Hematopoietic multipotent progenitor cell treated with erythropoietin and hydrocortisone succinate and interleukin-3 and kit ligand, for 15 days (in vitro differentiated cells): ENCODE results near the gene CAMTA1.

Experiments used
- DNase-seq: peaks from one replicate; pipeline ENCODE4 v3.0.0-alpha.2; 2015; ENCODE audit warnings: low spot score

CAMTA1 gene

DNA sequence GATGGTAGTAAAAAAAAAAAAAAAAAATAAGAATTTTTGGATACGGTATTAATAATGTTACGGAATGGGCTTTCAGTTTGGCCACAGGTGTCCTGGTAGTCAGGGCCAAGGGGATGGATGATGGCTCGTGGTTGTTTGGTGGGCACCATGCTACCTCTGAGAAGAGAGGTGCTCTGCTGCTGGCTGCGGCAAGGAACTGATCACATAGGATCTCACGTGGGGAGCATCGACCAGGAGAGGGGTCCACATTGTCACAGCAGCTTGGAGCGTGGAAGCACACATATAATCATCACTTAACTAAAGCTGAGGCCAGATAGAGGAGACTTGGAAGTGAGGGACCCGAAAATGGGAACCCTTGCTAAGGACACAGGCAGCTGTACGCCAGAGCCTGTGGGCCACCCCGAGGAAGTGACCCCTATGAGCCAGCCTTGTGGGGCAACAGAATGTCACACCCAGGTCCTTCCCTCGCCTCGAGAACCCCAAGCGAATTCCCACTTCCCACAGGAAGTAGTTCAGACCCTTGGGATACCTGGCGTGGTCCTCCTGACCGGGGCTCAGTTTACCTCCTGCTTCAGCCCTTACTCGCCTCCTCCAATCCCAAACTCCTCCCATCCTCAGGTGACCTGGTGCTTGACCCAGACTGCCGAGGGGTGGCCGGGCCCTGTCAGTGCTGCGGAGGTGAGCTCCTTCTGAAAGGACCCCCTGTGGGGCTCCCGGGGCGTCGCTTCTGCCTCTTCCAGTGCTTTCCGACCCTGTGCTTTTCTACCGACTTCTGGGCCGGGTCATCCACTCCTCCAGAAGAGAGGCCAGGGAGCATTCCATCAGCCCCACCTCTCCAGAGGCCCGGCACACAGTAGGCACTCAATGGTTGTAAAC, 222.0 kb downstream of the CAMTA1 start:
- no peak for DNase-seq

DNA sequence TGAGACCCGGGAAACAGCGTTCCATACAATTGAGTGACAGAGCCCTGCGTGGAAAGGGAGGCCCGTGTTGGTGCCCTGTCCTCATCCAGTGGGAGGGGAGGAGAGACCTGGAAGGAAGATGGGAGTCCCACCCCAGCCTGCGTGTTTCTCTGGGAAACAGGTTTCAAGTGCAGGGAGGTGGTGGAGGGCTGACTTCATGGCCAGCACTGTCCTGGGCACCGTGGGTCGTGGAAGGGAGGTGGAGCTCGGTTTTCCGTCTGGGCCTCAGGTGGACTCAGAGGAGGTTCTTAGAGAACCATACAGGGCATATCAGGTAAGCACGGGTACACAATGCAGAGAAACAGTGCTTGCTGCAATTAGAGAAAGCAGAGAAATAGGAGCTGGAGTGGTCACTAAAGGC, 222.6 kb downstream of the CAMTA1 start:
- DNase-seq: no peak

DNA sequence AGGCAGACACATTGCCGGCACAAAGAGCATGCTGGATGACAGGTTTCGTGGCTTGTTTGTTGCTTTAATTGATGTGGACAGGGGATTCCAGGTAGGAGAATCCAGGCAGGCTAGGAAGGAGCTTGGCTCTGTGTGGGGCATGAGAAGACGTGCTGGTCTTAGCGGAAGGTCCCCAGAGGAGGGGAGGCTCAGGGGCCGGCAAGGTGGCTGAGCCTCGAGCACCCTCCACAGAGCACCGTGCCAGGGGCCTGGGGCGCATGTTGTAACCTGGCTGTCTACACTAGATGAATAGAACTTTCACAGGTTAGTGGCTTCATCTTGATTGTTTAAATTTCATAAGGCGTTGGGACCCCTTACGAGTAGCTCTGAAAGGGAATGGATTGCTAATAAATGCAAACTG, 223.1 kb downstream of the CAMTA1 start:
- DNase-seq: no peak

DNA sequence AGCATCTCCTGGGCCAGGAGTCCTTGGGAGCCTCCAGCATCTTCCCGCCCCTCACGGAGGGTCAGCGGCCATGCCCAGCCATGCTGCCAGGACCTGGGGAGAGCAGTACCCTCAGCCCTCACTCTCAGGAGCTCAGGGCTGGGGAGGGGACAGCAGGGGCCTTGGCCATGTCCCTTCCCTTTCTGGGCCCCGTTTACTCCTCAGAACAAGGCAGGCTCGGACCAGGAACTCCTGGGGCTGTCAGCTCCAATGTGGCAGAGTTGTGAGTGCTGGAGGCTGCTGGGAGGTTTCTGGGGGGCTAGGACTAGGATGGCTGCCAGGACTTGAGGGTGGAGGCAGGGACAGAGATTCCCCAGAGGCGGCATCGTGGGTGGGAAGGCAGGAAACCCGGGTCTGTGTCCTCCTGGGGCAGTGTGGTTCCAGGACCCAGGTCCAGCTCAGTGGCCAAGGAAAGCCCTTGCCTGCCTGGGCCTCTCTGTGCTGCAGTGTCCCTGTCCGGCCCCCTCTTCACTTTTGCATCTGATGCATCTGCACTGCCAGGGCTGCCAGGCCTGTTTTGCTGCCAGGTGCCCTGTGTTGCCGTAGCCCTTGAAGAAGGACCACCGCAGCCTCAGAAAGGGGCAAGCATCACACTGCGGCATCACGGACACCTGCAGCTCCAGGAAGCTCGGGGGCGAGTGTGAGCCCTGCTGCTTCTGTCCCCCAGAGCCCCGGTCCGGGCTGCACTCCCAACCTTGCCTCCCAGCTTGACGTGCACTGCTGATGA, 223.9 kb downstream of the CAMTA1 start:
- DNase-seq: no peak

DNA sequence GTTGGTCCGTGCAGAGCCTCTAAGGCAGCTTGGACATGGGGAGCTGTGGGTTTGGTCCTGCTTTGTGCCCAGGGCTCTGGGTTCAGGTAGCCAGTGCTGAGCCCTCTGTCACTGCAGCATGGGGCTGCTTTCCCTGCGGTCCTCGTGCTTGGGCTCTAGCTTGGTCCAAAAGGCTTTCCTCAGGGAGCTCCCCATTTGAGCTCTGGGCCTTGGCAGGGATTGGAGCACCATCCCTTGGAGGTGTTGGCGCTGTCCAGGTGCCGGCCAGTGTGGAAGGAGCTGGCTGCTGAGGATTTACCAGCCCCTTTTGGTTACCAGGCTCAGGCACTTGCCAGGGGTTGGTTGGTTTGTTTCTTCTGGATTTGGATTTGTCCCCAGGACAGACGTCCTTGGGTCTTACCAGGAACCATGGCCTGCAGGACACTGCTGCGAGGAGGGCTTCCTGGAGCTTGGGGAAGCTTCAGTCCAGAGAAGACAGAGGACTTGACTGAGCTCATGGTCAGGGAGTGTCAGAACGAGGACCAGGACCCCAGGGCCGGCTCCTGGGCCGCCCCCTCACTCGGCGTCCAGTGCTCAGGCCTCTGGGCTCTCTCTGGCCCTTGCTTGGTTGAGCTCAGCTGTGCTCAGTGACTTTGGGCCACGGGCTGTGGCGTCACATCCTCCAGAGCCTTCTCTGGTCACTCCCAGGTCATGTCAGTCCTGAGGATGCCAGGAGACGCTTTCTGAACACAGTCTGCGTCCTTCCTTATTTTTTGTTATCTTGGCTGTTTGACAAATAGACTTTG, 224.7 kb downstream of the CAMTA1 start:
- DNase-seq: no peak

DNA sequence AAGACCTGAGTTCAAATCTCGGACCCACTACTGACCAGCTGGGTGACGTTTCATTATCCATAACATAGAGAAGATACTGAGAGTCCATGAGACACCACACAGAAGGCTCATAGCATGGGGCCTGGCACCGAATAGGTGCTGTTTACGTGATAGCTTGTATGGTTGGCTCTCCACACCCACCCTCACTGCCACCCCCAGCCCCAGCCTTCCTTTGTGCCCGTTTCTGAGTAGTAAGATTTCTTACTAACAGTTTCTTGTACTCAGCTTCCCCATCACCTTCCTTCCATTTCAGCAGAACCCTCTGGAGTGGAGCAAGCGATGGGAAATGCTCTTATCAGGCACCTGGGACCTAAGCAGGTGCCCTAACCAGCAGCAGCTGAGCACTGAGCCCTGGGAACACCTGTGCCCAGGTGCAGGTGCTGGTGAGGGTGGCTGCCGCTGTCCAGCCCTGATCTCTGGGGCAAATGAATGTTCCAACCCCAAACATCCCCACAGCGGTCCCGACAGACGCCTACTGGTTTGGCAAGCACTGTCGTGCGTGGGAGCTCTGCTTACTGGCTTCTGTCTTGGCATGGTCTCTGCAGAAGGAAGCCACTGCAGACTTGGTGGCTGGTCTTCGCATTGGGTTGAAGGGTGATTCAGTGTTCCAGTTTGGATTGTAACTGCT, 225.4 kb downstream of the CAMTA1 start:
- no peak for DNase-seq

DNA sequence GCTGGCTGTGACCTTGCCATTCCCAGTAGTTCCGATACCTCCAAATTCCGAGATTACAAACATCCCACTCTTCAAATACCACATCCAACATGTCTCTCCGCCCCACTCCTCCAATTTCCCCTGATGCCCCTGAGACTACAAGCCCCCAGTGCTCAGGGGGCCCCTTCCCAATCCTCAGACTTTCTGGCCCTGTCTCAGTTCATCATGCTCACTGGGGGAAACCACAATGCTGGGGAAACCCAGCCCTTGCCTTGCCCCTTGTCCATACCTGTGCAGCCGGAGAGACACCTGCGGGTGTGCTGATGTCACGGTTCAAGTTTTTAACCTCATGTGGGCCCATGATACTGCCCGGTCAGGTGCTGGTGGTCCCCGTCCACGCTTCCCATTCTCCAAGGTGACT, 226.6 kb downstream of the CAMTA1 start:
- no peak for DNase-seq

DNA sequence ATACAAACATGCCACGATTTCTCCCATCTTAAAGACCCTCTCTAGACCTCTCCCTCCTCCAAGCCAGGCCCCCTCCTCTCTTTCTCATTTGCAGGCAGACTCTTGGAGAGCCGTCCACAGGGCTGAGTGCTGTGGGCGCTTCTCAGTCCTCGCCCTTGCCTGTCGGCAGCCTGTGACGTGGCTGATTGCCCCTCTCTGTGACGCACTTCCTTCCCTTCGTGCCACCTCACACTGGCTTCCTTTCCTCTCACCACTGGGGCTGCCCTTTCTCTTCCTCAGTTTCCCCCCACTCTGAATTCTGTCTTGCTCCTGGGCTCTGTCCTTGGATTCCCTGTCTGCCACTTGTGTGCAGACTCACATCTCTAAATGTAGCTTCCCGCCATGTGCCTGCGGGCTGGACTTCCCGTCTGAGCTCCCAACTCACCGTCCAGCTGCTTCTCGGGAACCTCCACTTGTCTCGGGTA, 227.2 kb downstream of the CAMTA1 start:
- DNase-seq: no peak

DNA sequence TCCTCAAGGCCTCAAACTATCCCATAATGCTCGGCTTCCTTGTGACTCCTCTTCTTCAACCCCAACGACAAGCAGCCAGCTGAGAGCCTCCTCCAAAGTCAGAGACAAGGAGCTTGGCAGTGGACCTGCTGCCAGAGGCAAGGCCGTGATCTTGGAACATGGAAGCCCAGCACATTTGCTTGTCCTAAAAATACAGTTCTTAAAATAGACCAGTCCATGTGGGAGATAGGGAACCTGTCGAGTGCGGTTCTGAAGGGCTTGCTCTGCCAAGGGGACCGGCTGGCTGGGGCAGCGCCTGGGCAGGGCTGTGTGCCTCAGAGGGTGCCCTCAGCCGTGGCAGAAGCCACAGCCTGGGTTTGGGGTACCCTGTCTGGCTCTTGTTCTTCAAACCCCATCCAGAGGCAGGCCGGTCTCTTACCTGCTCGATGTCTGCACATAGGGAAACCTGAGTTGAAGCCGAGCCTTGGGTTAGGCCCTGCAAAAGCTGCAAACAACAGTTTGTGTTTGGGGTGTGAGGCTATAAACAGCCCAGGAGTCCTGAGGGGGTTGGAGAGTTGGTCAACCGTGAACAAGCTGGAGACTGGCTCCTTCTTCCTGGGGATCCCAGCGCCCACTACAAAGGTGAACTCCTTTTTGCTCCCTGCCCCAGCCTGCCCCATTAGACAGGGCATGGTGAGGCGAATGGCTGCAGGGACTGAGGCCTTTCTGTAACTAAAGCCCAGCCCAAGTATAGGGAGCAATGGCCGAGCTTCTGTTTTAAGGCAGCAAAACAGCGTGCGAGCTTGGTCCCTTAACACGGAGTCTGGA, 228.8 kb downstream of the CAMTA1 start:
- DNase-seq: no peak

DNA sequence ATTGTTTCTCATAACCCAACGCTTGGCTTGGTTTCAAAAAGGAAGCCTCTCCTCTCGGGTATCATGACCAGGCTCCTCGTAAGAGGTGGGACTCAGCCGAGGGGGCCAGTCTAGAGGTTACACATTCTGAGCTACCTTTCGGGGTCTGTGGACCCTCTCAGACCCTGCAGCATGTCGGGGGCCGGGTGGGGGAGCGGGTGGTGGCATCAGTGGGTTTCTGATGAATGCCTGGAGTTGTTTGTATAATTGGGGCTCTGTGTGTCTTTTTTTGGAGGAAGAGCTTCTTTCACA, 229.3 kb downstream of the CAMTA1 start:
- no peak for DNase-seq

DNA sequence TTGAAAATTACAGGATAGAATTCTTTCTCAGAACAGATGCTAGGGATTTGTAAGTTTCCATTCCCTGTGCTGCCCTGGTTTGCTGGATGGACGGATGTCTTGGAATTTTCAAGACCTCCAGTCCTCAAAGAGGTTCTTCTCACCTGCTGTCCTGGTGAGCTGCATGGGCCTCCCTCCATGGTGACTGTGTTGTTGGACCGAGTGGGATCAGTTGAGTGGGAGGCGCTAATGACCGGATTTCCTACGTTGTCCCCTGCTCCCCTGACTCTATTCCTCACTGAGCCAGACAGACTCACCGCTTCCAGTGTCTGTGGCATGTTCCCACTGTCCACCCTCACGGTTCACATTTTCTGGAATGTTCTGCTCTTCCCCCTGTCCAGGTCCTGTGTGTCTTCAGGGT, 229.8 kb downstream of the CAMTA1 start:
- no peak for DNase-seq

DNA sequence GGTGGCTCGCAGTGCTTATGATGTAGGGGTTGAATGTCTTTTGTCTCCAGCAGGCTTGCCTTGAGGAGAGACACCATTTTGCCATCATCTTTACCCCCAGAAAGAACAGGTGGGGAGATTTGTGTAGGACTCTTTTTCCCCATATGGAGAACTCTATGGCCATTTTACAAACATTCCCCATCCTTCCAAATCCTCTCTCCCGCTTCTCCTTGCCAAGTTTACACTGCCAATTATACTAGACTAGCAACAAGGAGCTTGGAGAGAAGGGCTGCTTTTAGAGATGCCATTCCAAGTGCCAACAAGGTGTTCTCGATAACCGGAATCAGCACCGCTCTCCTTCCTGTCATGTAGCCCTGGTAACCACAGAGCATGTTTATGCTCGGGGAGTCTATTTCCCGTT, 233.1 kb downstream of the CAMTA1 start:
- no peak for DNase-seq

DNA sequence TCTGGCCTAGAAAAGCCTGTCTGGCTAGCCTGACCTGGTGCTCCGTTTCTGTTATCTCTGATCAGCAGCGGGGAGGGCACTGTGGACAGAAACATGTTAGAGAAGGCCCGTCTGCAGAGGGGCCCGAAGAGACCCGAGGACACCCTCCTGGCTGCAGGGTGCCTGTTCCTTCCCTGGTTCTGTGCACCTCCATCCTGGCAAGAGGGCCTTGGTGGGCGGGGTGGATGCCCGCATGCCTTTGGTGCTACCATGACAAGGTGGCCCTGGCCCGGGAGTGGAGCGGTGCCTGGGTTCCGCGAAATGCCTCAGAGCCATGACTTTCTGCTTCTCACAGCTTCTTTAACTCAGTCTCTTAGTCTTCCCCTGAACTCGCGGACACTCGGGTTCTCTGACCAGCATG, 233.6 kb downstream of the CAMTA1 start:
- DNase-seq: no peak

DNA sequence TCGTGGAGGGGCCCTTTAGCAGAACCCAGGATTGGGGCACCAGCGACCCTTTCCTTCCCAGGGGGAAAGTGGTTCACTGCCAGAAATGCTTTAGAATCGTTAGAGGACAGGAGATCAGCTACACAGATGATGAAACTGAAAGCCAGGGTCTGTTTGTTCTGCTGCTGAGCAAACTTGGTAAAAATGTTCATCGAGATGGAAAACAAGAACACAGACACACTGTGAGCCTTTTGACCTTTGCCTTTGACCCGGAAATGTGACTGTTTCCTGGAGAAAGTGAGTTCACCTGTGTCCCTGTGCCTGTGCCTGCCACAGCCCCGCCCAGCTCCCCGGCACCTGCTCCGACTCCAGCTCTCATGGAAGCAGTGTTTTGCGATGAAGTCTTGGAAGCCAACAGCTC, 234.3 kb downstream of the CAMTA1 start:
- no peak for DNase-seq

DNA sequence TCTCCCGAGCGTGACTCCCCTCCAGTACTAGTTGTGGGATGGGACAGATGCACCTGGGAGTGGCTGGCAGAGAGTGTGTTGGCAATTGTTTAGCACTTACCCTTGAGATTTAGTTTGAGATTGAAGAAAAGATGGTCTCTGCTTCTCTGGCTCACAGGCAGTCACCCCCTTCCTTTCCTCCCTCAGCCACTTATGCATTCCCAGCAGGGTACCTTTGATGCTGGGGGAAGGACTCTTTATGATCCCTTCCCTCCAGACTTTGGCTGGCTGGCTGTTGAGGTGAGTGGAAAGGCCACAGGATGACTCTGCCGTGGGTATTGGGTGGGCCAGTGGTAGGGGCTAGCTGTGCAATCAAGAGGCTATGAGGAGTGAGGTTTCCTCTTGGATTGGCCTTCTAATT, 236.8 kb downstream of the CAMTA1 start:
- DNase-seq: no peak

DNA sequence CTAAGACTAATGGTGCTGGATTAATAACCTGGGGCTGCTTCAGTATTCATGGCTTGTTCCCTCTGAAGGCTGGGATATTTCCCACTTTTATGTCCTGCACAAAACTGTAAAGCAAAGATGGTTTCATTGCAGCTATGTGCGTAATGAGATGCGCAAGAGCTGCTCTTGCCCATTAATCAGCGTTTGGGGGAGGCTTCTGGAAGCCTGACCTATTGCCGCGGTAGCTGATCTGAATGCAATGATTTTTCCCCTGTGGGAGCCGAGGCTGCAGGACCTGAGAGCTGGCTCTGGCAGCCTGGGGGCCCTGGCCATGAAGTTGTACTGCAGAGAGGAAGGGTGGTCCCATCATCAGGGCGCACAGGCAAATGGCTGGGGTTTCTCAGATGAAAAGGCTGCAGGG, 239.8 kb downstream of the CAMTA1 start:
- DNase-seq: no peak

DNA sequence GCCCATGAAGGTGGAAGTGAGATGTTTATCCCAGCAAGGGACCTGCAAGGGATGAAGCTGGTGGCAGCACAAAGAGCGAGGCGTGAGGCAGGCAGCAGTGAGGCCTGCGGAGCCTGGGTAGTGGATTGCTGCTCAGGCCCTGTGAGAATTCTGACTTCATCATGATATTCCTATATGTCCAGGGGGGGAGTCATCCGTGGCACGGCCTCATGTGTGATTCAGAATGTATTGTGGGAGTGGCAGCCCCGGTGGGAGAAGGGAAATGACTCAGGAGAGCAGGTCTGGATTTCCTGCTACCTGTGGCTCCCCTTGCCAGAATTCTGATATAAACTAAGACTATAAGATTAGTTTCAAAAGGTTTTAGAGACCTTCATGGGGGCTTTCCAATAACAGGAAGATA, 240.9 kb downstream of the CAMTA1 start:
- DNase-seq: no peak

DNA sequence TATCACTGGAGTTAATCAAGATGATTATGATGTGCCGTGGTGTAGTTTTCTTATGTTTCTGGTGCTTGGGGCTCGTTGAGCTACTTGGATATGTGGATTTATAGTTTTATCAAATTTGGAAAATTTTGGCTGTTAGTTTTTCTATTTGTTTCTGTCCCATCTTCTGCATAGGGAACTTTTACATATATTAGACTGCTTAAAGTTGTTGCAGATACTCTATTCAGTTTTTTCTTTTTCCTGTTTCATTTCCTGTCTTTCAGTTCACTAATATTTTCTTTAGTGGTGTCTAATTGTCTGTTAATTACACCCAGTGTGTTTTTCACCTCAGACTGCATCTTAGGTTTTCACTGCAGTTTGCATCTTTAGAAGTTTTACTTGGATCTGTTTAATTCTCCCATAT, 247.7 kb downstream of the CAMTA1 start:
- DNase-seq: no peak

DNA sequence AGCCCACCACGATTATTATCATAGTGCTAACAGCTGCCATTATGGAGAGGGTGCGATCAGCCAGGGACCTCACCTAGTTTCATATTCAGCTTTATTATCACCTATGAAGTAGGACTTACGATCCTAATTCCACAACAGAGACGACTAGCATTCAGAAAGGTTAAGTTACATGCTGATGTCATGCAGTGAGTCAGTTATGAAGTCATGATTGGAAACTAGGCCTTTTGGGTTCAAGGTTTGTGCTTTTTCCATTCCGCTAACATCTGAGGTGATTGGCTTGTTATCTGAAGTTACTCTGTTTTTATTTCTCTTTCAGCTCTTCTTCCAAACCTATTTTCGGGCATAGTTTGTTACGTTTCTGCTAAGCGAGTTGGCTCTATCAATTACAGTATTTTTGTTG, 251.1 kb downstream of the CAMTA1 start:
- DNase-seq: no peak

DNA sequence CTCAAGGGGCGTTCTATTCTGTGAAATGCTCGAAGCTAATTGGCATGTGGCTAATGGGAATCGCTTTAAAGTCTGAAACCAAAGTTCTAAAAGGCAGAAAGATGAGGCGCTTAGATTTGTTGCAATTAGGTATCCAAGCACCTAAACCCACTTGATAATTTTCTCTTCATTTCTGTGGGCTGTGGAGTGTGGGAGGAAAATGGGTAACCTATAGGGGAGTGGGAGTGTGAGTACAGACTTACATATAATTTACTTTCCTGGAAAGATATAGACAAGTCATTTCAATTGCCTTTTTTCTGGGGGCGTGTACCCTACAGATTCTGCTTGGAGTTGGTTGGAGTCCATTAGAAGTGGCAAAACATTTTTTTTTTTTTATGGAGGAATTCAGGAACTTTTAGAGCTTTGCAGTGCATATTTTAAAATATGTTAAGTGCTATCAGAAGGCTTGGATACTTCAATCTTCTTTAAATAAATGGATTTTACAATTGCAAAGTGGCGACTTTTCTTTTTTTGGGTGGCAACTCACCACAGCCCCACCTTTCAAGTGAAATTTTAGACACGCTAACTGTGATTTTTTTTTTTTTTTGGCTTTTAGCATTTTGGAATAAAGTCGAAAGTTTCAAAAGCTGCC, 254.5 kb downstream of the CAMTA1 start:
- no peak for DNase-seq
